ENCODE data around the gene CEBPZOS.

- no peak for TF ChIP-seq KDM1A (IDR thresholded peaks at IDR 0.05; ENCODE audit: borderline replicate concordance, low read length)
- TF ChIP-seq EGR1 (IDR thresholded peaks at IDR 0.05; ENCODE audit: borderline replicate concordance, low read depth, low read length) = no peak
- no peak for TF ChIP-seq POLR2AphosphoS5 (IDR thresholded peaks at IDR 0.05; ENCODE audit: low read depth, low read length)
- no peak for TF ChIP-seq SUZ12 (IDR thresholded peaks at IDR 0.05; ENCODE audit: low read length)
- TF ChIP-seq POLR2A (IDR thresholded peaks at IDR 0.05; ENCODE audit: control extremely low read depth in 1 of 2, low read depth in 2 of 2, low read length in 2 of 2) = no peak
- no peak for TF ChIP-seq RFX5 (IDR thresholded peaks at IDR 0.05; ENCODE audit: borderline replicate concordance, low read depth, low read length)
- TF ChIP-seq NRF1 (IDR thresholded peaks at IDR 0.05; ENCODE audit: low read depth, low read length) = no peak
- no peak for TF ChIP-seq EZH2 (IDR thresholded peaks at IDR 0.05; ENCODE audit: low read depth, low read length, severe bottlenecking)
- TF ChIP-seq HDAC2 (IDR thresholded peaks at IDR 0.05; ENCODE audit: borderline replicate concordance in 1 of 2, low read depth in 2 of 2, low read length in 2 of 2) = no peak
- no peak for TF ChIP-seq CTCF (IDR thresholded peaks at IDR 0.05; ENCODE audit: control extremely low read depth in 1 of 3, insufficient read depth in 1 of 3, low read depth in 1 of 3, low read length in 3 of 3)
- TF ChIP-seq RNF2 (IDR thresholded peaks at IDR 0.05; ENCODE audit: borderline replicate concordance, low read depth, low read length, missing control alignments, poor library complexity, severe bottlenecking) = no peak
- TF ChIP-seq NANOG (IDR thresholded peaks at IDR 0.05; ENCODE audit: insufficient read depth, low read depth, low read length, poor library complexity, severe bottlenecking) = no peak
- TF ChIP-seq CEBPB (IDR thresholded peaks at IDR 0.05; ENCODE audit: low read depth, low read length) = no peak
Observed at GRCh38 chr2:37246205-37246604, 49.9 kb downstream of the CEBPZOS start.

Data from H1 (cell line).